Trophoblast cell (in vitro differentiated cells and primary cell): Measurements from ENCODE around the gene CNTN6.

Source experiments
- DNase-seq, 2 donors: peaks; one replicate each; pipeline ENCODE4 v3.0.0-alpha.2; 2016
- H2AFZ ChIP-seq: 2 replicates; pipeline ENCODE4 v1.6.1; 2013; ENCODE audit warnings: low read length, moderate library complexity, mild to moderate bottlenecking; ENCODE audit not compliant: insufficient read depth, poor library complexity
- H2AK5ac ChIP-seq: 2 replicates; pipeline ENCODE4 v1.6.1; 2013; ENCODE audit warnings: mild to moderate bottlenecking, low read length
- H2BK120ac ChIP-seq: 2 replicates; pipeline ENCODE4 v1.6.1; 2013; ENCODE audit warnings: low read length, mild to moderate bottlenecking, moderate library complexity; ENCODE audit not compliant: insufficient read depth, poor library complexity
- H2BK12ac ChIP-seq: 2 replicates; pipeline ENCODE4 v1.6.1; 2013; ENCODE audit warnings: mild to moderate bottlenecking, low read length, moderate library complexity
- H2BK5ac ChIP-seq: 2 replicates; pipeline ENCODE4 v1.6.1; 2013; ENCODE audit warnings: low read length, low read depth, moderate library complexity, mild to moderate bottlenecking; ENCODE audit not compliant: poor library complexity
- H3K14ac ChIP-seq: 2 replicates; pipeline ENCODE4 v1.6.1; 2013; ENCODE audit warnings: mild to moderate bottlenecking, low read length
- H3K18ac ChIP-seq: 2 replicates; pipeline ENCODE4 v1.6.1; 2013; ENCODE audit warnings: mild to moderate bottlenecking, low read length
- H3K23ac ChIP-seq: 2 replicates; pipeline ENCODE4 v1.6.1; 2013; ENCODE audit warnings: low read length
- H3K27ac ChIP-seq: 2 replicates; pipeline ENCODE4 v1.5.1; 2013; ENCODE audit warnings: low read depth, mild to moderate bottlenecking, inconsistent platforms, low read length, moderate library complexity
- H3K27me3 ChIP-seq: 2 replicates; pipeline ENCODE4 v1.6.1; 2013; ENCODE audit warnings: inconsistent platforms, mild to moderate bottlenecking, low read length, moderate library complexity; ENCODE audit not compliant: insufficient read depth
- H3K36me3 ChIP-seq, 2 experiments: 1 replicate in 1 of 2; 2 replicates in 1 of 2; pipeline ENCODE4 v1.6.1; 2013; ENCODE audit warnings: low read length in 2 of 2, mild to moderate bottlenecking in 2 of 2, moderate library complexity in 1 of 2; ENCODE audit not compliant: insufficient read depth in 2 of 2, control insufficient read depth in 1 of 2
- H3K4ac ChIP-seq: 2 replicates; pipeline ENCODE4 v1.6.1; 2013; ENCODE audit warnings: low read depth, mild to moderate bottlenecking, low read length, moderate library complexity
- H3K4me1 ChIP-seq, 2 experiments: 1 replicate in 1 of 2; 2 replicates in 1 of 2; pipeline ENCODE4 v1.6.1; 2013; ENCODE audit warnings: low read length in 2 of 2, mild to moderate bottlenecking in 2 of 2, moderate library complexity in 1 of 2; ENCODE audit not compliant: insufficient read depth in 2 of 2, control insufficient read depth in 1 of 2
- H3K4me2 ChIP-seq: 2 replicates; pipeline ENCODE4 v1.6.1; 2013; ENCODE audit warnings: inconsistent platforms, mild to moderate bottlenecking, low read length, moderate library complexity
- H3K4me3 ChIP-seq: 2 replicates; pipeline ENCODE4 v1.5.1; 2013; ENCODE audit warnings: mild to moderate bottlenecking, low read depth, low read length, inconsistent platforms
- H3K79me1 ChIP-seq: one replicate; pipeline ENCODE4 v1.6.1; 2013; ENCODE audit warnings: low read length
- H3K79me2 ChIP-seq: 2 replicates; pipeline ENCODE4 v1.6.1; 2013; ENCODE audit warnings: low read length, mild to moderate bottlenecking; ENCODE audit not compliant: control insufficient read depth, insufficient read depth, poor library complexity
- H3K9ac ChIP-seq: 2 replicates; pipeline ENCODE4 v1.6.1; 2013; ENCODE audit warnings: mild to moderate bottlenecking, low read length
- H3K9me3 ChIP-seq: 2 replicates; pipeline ENCODE4 v1.6.1; 2013; ENCODE audit warnings: low read depth, mild to moderate bottlenecking, control low read depth, inconsistent platforms, low read length; ENCODE audit not compliant: insufficient read depth
- H4K12ac ChIP-seq: 2 replicates; pipeline ENCODE4 v1.6.1; 2013; ENCODE audit warnings: low read depth, mild to moderate bottlenecking, low read length, moderate library complexity
- H4K8ac ChIP-seq: 2 replicates; pipeline ENCODE4 v1.6.1; 2013; ENCODE audit warnings: low read depth, mild to moderate bottlenecking, low read length, moderate library complexity
- H4K91ac ChIP-seq: one replicate; pipeline ENCODE4 v1.6.1; 2013; ENCODE audit warnings: low read depth, mild to moderate bottlenecking, low read length, moderate library complexity
- WGBS: extraction: QIAGEN DNeasy Blood & Tissue Kit; methylation state at CpG from one replicate; pipeline ENCODE4 v1.1.7; 2013; ENCODE audit warnings: missing lambda C conversion rate; ENCODE audit not compliant: insufficient read length, insufficient coverage; ENCODE audit errors: extremely low coverage; 5-methylcytosine and 5-hydroxymethylcytosine counted together

Gene CNTN6

DNA sequence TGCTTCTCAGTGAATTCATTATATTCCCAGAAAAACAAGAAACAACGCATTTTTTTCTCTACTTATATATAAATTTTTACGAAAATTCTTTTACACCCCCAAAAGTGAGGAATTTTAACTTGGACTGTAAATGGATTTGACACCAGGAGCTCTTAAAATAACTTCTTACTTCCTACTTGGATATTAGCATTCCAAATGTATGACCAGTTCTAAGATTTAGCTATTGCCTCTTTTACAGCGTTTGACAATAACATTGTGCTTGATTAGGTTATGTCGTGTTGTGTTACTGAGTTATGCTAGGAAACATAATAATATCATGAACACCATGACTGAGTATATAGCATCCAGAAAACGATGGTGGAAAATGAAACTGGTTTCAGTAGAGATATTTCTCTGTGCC is 177.0 kb downstream of the CNTN6 start:
- Histone ChIP-seq H3K9ac (no peak overlapping the region), H3K23ac (no peak overlapping the region), H3K4me2 (no peak overlapping the region), H3K9me3 (no peaks in the 10 kb centered on the region), H3K4me3 (no peak overlapping the region), H3K36me3 (no peaks in the 10 kb centered on the region), H2AK5ac (no peak overlapping the region), H4K91ac (no peak overlapping the region), H2BK5ac (no peak overlapping the region), H4K12ac (no peak overlapping the region), H3K79me1 (no peaks in the 10 kb centered on the region), H3K27me3 (no peaks in the 10 kb centered on the region), H3K14ac (no peak overlapping the region), H2BK12ac (no peak overlapping the region), H2AFZ (no peak overlapping the region), H4K8ac (no peak overlapping the region), H3K4me1 (no peaks in the 10 kb centered on the region), H3K79me2 (no peaks in the 10 kb centered on the region), H3K4ac (no peak overlapping the region), H3K27ac (no peak overlapping the region), H2BK120ac (no peak overlapping the region), H3K18ac (no peak overlapping the region)
- 100% methylated on average over 2 of the region's 5 CpGs for whole genome bisulfite sequencing
- DNase-seq: no peak

- no peak overlapping the region for H3K23ac ChIP-seq
- H2BK120ac ChIP-seq: no peak overlapping the region
- no CpG with 5 or more reads among the region's 4 CpGs for WGBS
Observed at GRCh38 chr3:1272546-1273265, 179.9 kb downstream of the CNTN6 start.

GRCh38 chr3:1275495-1275894 is 182.7 kb downstream of the CNTN6 start:
- no peak overlapping the region for H3K4ac ChIP-seq
- peak in 1 of 2 donors; percentile 2 for DNase-seq
- H2AFZ ChIP-seq: no peak overlapping the region
- no peak overlapping the region for H3K4me2 ChIP-seq
- H3K14ac ChIP-seq: no peak overlapping the region
- no CpG with 5 or more reads among the region's 4 CpGs for WGBS
- H3K27ac ChIP-seq: no peak overlapping the region
- H3K9me3 ChIP-seq: no peaks in the 10 kb centered on the region
- H3K18ac ChIP-seq: no peak overlapping the region
- H3K4me3 ChIP-seq: no peak overlapping the region
- no peaks in the 10 kb centered on the region for H3K4me1 ChIP-seq
- H3K23ac ChIP-seq: no peak overlapping the region
- no peak overlapping the region for H4K91ac ChIP-seq
- H4K12ac ChIP-seq: no peak overlapping the region
- no peaks in the 10 kb centered on the region for H3K79me1 ChIP-seq
- no peak overlapping the region for H2BK12ac ChIP-seq
- no peak overlapping the region for H3K9ac ChIP-seq
- H3K36me3 ChIP-seq: no peaks in the 10 kb centered on the region
- H2AK5ac ChIP-seq: no peak overlapping the region
- no peaks in the 10 kb centered on the region for H3K79me2 ChIP-seq
- no peak overlapping the region for H4K8ac ChIP-seq
- no peak overlapping the region for H2BK5ac ChIP-seq
- H3K27me3 ChIP-seq: no peaks in the 10 kb centered on the region
- H2BK120ac ChIP-seq: no peak overlapping the region

More at GRCh38 chr3:1272546-1273265, 179.9 kb downstream of the CNTN6 start:
- Histone ChIP-seq H3K79me1 (no peaks in the 10 kb centered on the region), H2BK12ac (no peak overlapping the region), H3K27ac (no peak overlapping the region), H3K4ac (no peak overlapping the region), H2AK5ac (no peak overlapping the region), H4K91ac (no peak overlapping the region), H3K18ac (no peak overlapping the region), H3K9me3 (no peaks in the 10 kb centered on the region), H4K8ac (no peak overlapping the region), H3K9ac (no peak overlapping the region), H3K4me3 (no peak overlapping the region), H3K14ac (no peak overlapping the region), H2BK5ac (no peak overlapping the region), H3K79me2 (no peaks in the 10 kb centered on the region), H3K4me1 (no peaks in the 10 kb centered on the region), H3K27me3 (no peaks in the 10 kb centered on the region), H3K36me3 (no peaks in the 10 kb centered on the region), H2AFZ (no peak overlapping the region), H4K12ac (no peak overlapping the region), H3K4me2 (no peak overlapping the region)
- no peak for DNase-seq

DNA sequence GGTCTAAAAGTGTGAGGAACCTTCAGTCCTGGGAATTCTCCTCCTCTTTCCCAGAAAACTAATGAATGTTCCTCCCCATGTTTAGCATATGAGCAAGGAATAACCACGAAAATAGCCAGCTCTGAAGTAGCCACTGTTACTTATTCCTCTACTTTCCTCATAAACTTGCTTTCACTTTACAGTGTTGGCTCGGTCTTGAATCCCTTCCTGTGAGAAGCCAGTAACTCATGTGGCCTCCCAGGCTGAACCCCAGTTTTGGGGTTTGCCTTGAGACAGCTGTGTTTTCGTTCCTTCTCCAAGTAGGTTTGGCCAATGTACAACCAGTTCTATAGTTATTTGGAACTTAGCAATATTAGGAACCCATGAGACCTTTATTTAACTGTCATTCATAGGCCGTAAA is 195.0 kb downstream of the CNTN6 start:
- Histone ChIP-seq H3K27me3 (no peaks in the 10 kb centered on the region), H2BK12ac (no peak overlapping the region), H4K12ac (no peak overlapping the region), H2BK5ac (no peak overlapping the region), H2BK120ac (no peak overlapping the region), H3K27ac (no peak overlapping the region), H3K4me2 (no peak overlapping the region), H3K23ac (no peak overlapping the region), H3K9ac (no peak overlapping the region), H3K4ac (no peak overlapping the region), H4K8ac (no peak overlapping the region), H3K79me1 (no peaks in the 10 kb centered on the region), H3K4me3 (no peak overlapping the region), H3K9me3 (no peaks in the 10 kb centered on the region), H4K91ac (no peak overlapping the region), H3K4me1 (no peaks in the 10 kb centered on the region), H2AK5ac (no peak overlapping the region), H3K79me2 (no peaks in the 10 kb centered on the region), H3K36me3 (no peaks in the 10 kb centered on the region), H3K18ac (no peak overlapping the region), H3K14ac (no peak overlapping the region), H2AFZ (no peak overlapping the region)
- no peak for DNase-seq
- WGBS: no CpG with 5 or more reads among the region's 4 CpGs
